NCI-H748 (cell line): Measurements from ENCODE around the gene CDC42BPB.
"Not testable (repeated sequence)": the region's sequence is repeated elsewhere in the genome, so short reads cannot be mapped to it uniquely, and the experiment has no call there.

Experiments
- DNase-seq: peaks from one replicate; lab custom pipeline; 2025; ENCODE audit not compliant: unreplicated experiment; lab: John Stamatoyannopoulos, UW

Gene CDC42BPB

GRCh38 chr14:102905116-102906108, 151.9 kb downstream of the CDC42BPB start:
- DNase-seq, result no peak

DNA sequence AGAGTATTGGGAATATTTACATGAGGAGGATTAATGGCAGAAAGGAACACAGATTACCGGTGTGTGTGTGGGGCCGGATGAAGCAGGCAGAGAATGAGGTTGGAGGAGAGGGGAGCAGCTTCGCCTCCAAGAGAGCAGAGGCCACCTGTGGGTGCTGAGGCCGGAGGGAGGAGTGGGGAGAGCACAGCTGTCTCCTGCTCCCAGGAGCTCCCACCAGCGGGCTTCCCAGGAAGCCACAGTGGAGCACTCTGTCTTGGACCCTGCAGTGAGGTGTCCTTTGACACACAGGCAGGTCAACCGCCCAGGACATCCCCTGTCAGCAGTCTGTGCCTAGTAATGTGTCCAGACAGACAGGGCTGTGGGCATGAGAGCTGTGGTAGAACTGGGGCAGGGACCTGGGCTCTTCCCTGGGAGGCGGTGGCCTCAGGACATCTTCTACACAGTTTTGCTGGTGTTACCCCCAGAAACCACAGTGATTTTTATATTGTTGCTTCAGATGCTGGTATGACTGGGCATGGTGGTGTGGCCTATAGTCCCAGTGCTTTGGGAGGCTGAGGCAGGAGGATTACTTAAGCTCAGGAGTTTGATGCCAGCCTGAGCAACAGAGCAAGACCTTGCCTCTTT, 153.3 kb downstream of the CDC42BPB start:
- no peak for DNase-seq

DNA sequence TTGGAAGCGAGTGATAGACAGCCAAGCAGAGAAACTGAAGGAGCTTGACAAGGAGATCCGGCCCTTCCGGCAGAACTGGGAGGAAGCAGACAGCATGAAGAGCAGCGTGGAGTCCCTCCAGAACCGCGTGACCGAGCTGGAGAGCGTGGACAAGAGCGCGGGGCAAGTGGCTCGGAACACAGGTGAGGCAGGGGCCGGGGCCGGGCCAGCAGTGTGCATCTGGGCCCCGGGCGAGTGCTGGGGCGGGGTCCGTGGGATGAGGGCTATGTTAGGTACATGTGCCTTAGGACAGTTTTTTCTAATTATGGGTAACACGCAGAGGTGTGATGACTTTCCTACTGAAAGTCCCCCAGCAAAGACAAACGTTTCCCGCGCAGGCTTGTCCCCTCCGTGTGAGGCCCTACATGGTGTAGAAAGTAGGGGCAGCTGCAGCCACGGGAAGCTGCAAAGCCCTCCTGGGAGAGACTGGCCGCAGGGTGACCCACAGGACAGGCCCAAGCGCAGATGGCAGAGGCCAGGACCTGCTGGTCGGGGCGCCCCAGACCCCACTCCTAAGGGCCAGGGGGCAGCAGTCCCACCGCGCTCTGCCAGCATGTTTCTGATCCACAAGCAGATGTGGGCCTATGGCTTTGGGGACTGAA, 154.0 kb downstream of the CDC42BPB start:
- DNase-seq, result no peak

GRCh38 chr14:102902523-102903247, 154.7 kb downstream of the CDC42BPB start:
- DNase-seq, result no peak

DNA sequence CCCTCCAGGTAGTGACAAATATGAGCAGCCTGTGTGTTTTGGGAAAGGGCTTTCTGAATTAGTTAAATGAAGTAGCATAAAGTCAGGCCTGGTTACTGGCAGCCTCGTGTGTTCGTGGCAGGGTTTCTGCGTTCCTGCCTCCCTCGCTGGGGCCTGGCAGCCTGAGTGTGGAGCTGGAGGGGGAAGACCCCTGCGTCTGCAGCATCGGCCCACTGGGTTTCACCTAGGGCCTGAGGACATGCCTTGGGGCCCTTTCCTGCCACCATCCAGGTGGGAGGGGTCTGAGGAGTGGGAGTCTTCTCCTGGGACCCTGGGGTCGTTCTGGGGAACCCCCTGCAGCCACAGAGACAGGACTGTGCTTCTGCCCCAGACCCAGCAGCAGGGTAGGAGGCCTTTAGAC, 155.3 kb downstream of the CDC42BPB start:
- DNase-seq, result no peak

- DNase-seq, result no peak
Observed at GRCh38 chr14:102901633-102902032, 155.7 kb downstream of the CDC42BPB start.

DNA sequence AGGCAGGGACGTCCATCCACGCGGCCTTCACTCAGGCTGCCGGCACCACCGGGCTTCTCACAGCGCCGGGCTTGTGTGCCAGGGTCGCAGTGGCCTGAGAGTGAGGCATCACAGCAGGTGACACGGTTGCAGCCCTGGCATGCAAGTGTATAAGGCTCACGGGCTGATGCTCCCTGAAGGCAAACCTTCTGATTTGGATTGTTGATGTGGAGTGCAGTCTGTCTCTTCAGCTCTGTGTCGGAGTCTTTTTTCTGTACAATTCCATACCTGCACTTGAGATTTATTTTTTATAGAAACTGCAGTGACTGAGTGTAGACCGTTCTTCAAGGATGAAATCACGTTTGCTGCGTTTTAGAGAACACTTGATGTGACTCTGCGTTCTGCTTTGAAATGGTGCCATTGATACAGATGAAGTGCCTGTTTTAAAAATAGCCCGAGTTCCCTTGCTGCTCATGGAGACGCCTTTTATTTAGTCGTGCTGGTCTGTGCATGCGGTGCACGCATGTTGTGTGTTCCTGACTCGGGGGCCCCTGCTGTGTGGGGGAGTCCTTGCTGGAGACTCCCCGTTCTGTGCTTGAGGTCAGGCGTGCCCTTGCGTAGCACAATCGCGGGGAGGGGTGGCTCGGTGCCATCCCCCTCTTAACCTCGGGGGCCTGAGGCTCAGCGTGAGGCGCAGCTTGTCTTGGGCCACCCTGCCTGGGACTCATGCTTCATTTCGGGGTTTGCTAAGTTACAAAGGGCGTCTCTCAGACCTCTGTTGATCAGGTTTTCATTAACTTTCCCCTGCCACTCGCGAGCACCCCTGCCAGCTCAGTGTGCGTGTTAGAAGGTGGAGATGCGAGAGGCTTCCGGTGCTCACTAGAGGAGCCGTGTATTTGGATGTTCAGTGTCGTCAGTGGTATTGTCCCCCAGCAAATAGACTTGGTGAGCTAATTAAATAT, 156.4 kb downstream of the CDC42BPB start:
- DNase-seq, result no peak

DNA sequence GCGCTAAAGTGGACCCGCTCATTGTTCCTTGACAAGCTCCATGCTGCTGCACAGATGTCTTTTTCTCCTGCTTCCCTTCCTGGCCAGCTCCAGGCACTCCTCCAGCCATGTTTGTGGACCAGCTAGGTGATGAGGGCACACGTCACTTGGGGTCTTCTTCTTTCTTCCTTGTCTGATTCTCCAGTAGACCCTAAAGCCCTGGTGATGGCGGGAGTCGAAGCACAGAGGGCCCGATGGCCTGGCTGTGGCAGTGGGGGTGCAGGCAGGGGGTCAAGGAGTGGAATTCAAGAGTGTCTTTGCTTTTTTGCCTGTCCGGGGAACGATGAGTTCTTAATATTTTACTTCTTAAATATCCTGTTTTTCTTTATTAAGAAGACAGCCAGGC, 157.8 kb downstream of the CDC42BPB start:
- DNase-seq, result no peak

DNA sequence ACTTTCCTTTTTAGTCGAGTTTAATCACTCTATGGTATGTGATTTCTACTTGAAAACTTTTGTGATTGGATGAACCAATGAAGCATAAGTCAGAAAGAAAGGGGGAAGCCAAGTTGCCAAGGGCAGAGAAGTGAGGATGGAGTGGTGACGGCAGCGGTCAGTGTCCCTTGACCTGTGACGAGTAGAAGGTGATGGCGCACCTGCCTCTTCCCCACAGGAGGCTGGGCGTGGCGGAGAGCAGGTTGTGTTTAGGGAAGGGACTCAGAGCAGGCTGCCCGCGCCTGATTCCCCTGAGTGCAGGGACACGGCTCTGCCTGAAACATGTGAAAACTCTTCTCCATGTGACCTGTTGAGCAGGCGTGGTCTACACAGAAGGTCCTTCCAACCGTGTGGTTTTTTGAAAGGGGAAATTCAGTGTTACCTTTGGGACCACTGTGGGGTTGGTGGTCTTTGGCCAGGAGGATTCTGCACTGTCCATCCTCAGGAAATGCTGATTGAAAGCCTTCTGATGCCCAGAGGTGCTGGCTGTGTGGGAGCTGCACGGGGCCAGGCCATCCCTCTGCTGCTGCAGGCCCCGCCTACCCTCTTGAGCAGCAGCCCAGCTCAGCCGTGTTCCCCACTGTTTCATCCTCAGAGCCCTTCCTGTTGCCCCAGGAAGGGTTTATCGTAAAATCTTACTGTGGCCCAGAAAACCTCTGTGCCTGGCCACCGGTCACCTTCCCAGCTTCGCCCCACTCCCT, 158.4 kb downstream of the CDC42BPB start:
- DNase-seq, result peak; percentile 93

- no peak for DNase-seq
Observed at GRCh38 chr14:102898298-102898697, 159.1 kb downstream of the CDC42BPB start.

GRCh38 chr14:102897299-102898027, 159.9 kb downstream of the CDC42BPB start:
- DNase-seq, result no peak

DNA sequence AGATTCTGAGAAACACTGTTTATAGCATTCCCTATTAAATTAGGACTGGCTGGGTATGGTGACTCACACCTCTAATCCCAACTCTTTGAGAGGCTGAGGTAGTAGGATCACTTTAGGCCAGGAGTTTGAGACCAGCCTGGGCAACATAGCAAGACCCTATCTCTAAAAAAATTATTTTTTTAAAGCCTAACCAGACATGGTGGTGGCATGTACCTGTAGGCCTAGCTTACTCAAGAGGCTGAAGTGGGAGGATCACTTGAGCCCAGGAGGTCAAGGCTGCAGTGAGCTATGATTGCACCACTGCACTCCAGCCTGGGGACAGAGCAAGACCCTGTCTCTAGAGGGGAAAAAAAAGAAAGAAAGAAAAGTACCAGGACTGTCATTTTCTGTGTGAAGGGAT, 160.6 kb downstream of the CDC42BPB start:
- not testable (repeated sequence) for DNase-seq

- DNase-seq, result no peak
Observed at GRCh38 chr14:102893452-102893851, 163.9 kb downstream of the CDC42BPB start.

- no peak for DNase-seq
Observed at GRCh38 chr14:102892651-102893050, 164.7 kb downstream of the CDC42BPB start.

- no peak for DNase-seq
Observed at GRCh38 chr14:102891556-102891955, 165.8 kb downstream of the CDC42BPB start.

DNA sequence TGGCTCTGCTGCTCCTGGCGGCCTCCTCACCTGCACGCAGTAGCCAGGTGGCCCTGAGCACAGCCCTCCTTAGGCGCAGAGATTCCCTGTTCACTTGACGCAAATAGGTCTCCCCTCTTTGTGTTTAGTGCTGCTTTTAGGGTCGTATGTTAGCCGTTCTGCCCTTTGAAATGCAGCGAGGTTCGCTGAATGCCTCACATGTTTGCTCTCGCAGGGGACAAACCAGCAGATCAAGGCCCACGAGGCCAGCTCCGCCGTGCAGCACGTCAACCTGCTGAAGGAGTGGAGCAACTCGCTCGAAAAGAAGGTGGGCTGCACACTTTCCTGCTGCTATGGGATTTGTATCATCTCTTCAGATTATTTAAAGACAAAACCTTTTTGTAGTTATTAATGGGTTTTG, 166.2 kb downstream of the CDC42BPB start:
- no peak for DNase-seq

GRCh38 chr14:102889615-102890014, 167.7 kb downstream of the CDC42BPB start:
- no peak for DNase-seq

- DNase-seq, result no peak
Observed at GRCh38 chr14:102888748-102889147, 168.6 kb downstream of the CDC42BPB start.
